Activated naive CD4-positive, alpha-beta T cell treated with anti-CD3 and anti-CD28 coated beads, Interleukin-2, amount 10 ng/mL, durations not matched to agents 7 days and 5 days (primary cell): ENCODE measurements around the gene SRGAP3.

Experiments
- CTCF ChIA-PET: fragments of 350-600 bp; sonication (Branson Sonifier 250); formaldehyde crosslinking; loops from one replicate; lab custom pipeline; 2021; ENCODE audit warnings: antibody characterized with exemption; lab: Charles Lee
- DNase-seq: peaks from one replicate; pipeline ENCODE4 v3.0.0-alpha.2; 2020
- H3K27ac Mint-ChIP-seq: one replicate; pipeline ENCODE4 v1.8.0; 2021; ENCODE audit warnings: mild to moderate bottlenecking, moderate library complexity, mixed read lengths
- H3K27me3 Mint-ChIP-seq: one replicate; pipeline ENCODE4 v1.8.0; 2021; ENCODE audit warnings: mild to moderate bottlenecking, mixed read lengths
- H3K36me3 Mint-ChIP-seq: one replicate; pipeline ENCODE4 v1.8.0; 2021; ENCODE audit warnings: mixed read lengths
- H3K4me1 Mint-ChIP-seq: one replicate; pipeline ENCODE4 v1.8.0; 2021; ENCODE audit warnings: mixed read lengths
- H3K4me3 Mint-ChIP-seq: one replicate; pipeline ENCODE4 v1.8.0; 2021; ENCODE audit warnings: mild to moderate bottlenecking, moderate library complexity, mixed read lengths
- H3K9me3 Mint-ChIP-seq: one replicate; pipeline ENCODE4 v1.8.0; 2021; ENCODE audit warnings: mixed read lengths

Gene SRGAP3

DNA sequence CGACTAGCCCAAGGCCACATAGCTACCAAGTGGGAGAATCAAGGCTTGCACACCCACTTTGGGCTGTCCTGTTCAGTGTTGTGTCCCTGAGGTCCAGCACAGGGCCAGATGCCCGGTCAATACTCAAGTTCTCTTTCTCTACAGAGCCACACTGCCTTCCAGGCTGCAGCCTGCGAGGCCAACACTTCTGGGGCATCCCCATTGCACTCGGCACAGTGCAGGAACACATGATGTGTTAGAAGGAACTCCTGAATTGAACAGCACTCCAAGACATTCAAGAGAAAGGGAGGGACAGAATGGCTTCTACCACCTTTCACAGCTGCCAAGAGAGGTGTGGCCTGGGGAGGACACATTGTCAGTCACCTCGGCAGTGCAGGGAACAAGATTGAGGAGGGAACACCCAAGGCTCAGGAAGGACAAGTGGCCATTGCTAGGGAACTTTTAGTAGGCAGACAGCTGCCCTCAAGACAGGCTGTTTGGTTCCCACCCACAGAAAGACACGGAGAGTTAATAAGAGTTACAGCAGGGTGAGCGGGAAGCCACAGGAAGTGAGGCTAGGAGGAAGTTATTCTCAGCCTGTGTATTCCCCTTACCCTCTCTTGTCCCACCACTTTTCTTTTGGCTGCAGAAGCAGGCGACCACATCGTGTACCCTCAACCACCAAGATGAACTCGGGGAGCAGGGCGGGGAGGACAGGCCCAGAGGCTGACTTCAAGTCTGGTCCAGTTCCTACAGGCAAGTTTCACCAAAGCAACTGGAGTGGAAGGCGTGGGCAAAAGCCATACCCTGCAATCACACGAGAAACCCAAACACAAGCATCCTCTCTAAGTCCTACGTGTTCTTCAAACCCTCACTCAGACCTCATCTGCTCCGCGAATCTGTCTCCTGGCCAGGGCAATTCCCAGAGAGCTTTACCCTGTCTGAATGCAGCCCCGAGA lies 69.4 kb downstream of the SRGAP3 start:
- Mint-ChIP-seq H3K36me3 (peaks cover 12% of the 10 kb centered on the region), H3K4me3 (peak overlapping the region; percentile 51), H3K27me3 (peaks cover 10% of the 10 kb centered on the region), H3K9me3 (peaks cover 2% of the 10 kb centered on the region), H3K4me1 (peaks cover 45% of the 10 kb centered on the region), H3K27ac (peak overlapping the region; percentile 86)
- DNase-seq: peak; percentile 37
- CTCF ChIA-PET: interaction anchor here (0.7 to 1.7 kb wide), 2 partner anchors 121 to 477 kb away, joined by 3 to 4 read pairs; no protein-coding TSS in a partner anchor

DNA sequence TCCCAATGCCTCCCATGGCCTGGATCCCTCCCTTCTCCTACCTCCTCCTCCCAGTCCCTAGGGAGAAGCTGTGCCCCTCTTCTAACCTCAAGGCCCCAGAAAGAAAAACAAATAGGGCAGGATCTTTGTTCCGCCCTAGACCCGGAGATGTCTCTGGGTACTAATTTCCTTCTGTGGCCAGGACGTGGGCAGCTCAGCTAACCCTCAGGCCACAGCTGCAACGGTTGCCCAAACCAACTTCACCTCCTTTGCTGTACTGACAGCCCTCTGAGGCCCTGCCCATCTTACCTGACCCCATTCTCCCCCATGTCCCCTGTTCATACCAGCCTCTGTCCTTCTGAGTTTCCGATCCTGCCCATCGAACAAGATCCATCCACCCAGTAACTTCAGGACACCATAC lies 70.7 kb downstream of the SRGAP3 start:
- Mint-ChIP-seq H3K9me3 (peaks cover 2% of the 10 kb centered on the region), H3K27ac (peak overlapping the region; percentile 24), H3K36me3 (peaks cover 12% of the 10 kb centered on the region), H3K27me3 (peaks cover 1% of the 10 kb centered on the region), H3K4me1 (peaks cover 50% of the 10 kb centered on the region), H3K4me3 (no peak overlapping the region)
- CTCF ChIA-PET: no interaction called here
- peak; percentile 39 for DNase-seq

DNA sequence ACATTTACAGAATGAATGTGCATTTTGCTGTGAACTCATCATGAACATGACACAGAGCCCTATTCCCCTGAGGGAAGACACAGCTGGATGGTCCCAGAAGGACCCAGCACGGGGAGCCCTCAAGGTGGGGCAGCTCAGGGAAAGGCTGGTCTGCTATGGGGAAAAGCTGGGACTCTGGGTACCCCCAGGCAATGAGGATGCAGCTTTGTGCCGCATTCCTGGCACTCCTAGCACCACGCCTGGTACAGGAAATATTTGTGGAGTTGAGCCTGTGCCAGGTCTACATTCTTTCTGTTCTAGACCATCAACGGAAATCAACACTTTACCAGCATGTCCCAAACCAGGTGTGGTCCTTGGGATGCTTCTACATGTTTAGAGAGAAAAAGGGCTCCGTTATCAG lies 74.0 kb downstream of the SRGAP3 start:
- Mint-ChIP-seq H3K27ac (no peak overlapping the region), H3K9me3 (peaks cover 2% of the 10 kb centered on the region), H3K27me3 (peaks cover 6% of the 10 kb centered on the region), H3K4me3 (no peak overlapping the region), H3K4me1 (peaks cover 56% of the 10 kb centered on the region), H3K36me3 (peaks cover 12% of the 10 kb centered on the region)
- CTCF ChIA-PET: no interaction called here
- DNase-seq: no peak

DNA sequence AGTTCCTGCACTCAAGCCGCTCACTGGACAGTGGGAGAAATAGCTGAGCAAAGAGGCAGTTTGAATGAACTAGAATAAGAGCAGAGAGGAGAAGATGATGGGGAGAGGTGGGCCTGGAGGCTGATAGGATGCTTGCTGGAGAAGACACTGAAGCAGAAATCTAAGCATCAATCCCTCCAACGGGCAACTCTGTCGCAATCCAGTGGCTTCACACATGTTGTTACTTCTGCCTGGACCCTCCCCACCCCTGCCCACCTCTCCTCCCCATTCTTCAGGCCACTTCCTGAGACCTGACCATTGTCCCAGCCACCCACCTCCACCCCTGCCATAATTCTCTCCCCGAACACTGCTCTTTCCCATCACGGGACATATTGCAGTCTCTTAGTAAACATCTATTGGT lies 76.0 kb downstream of the SRGAP3 start:
- Mint-ChIP-seq H3K27me3 (peaks cover 6% of the 10 kb centered on the region), H3K9me3 (no peaks in the 10 kb centered on the region), H3K4me3 (no peak overlapping the region), H3K4me1 (peaks cover 36% of the 10 kb centered on the region), H3K36me3 (peaks cover 3% of the 10 kb centered on the region), H3K27ac (no peak overlapping the region)
- CTCF ChIA-PET: no interaction called here
- no peak for DNase-seq

DNA sequence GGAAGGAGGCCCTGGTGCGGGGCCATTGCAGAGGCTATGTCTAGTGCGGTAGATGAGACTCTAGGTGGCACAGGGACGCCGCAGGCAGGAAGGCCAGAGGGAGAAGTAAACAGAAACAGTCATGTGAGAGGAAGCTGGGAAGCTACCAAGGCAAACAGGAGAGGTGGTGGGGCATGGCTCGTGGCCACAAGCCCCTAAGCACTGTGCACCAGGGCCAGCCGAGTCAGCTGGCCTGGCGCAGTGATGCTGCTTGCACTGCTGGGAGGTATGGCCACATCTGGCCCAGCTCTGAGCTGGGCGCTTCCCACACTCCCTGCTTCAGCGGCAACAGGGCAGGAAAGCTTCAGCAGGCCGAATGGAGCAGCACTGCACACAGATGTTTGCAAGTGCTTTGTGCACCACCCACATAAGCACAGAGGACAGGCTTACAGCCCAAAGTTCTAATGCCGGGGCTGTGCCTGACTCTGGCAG lies 76.6 kb downstream of the SRGAP3 start:
- peaks cover 3% of the 10 kb centered on the region for H3K36me3 Mint-ChIP-seq
- H3K27me3 Mint-ChIP-seq: peaks cover 10% of the 10 kb centered on the region
- peaks cover 33% of the 10 kb centered on the region for H3K4me1 Mint-ChIP-seq
- no peak overlapping the region for H3K4me3 Mint-ChIP-seq
- DNase-seq: no peak
- H3K27ac Mint-ChIP-seq: no peak overlapping the region
- CTCF ChIA-PET: no interaction called here
- no peaks in the 10 kb centered on the region for H3K9me3 Mint-ChIP-seq

DNA sequence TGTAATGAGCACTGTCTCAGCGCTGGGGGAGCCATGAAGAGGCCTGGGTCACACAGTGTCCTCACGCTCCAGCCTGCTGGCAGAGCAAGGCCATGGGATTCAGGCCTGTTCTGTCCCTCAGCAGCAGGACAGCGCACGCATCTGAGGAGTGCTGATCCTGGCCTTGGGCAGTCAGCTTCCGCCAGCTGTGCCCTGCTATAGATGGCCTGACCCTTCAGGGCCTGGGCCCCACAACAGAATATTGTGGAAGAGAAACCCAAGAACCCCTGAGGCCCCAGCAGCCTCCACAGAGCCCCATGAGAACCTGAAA lies 78.6 kb downstream of the SRGAP3 start:
- peaks cover 10% of the 10 kb centered on the region for H3K27me3 Mint-ChIP-seq
- no peak for DNase-seq
- H3K27ac Mint-ChIP-seq: no peak overlapping the region
- no peaks in the 10 kb centered on the region for H3K9me3 Mint-ChIP-seq
- no peak overlapping the region for H3K4me3 Mint-ChIP-seq
- H3K4me1 Mint-ChIP-seq: peaks cover 23% of the 10 kb centered on the region
- H3K36me3 Mint-ChIP-seq: no peaks in the 10 kb centered on the region
- CTCF ChIA-PET: no interaction called here

DNA sequence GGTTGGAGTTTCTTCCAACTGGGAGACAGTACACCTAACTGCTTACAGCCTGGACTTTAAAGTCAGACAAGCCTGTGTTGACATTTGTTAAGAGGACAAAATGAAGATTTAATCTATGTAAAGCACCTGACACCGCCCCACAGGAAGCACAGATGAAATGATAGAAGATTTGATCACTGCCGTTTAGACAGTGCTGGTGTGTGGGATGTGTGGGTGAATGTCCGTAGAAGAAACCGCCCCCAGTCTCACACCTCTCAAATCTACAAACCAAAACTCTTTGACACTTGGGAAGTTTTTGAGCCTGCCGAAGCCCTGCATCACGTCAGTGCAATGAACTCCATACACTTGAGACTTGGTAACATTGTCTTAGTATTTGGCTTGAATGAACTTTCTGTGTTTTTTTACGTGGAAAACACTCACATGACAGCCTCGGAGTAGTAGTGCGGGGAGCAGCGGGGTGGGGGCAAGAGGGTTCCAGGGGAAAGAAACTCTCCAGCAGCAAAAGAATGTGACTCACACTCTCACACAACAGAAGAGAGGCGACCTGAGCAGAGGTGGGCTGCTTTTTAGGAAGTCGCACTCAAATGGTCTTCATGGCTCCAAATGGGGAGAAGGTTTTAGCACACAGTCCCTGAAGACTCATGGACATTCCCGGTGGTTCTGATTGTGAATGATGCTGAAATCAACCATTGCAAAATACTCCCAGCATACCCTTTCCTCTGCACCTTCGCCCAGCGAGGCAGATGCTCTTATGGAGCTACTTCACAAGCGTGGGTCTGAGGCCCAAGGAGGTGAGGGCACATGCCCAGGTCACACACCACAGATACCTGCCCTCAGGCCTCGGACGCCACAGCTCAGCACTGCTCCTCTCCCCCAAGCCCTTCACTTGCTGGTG lies 79.2 kb downstream of the SRGAP3 start:
- peak overlapping the region; percentile 74 for H3K27ac Mint-ChIP-seq
- CTCF ChIA-PET: no interaction called here

DNA sequence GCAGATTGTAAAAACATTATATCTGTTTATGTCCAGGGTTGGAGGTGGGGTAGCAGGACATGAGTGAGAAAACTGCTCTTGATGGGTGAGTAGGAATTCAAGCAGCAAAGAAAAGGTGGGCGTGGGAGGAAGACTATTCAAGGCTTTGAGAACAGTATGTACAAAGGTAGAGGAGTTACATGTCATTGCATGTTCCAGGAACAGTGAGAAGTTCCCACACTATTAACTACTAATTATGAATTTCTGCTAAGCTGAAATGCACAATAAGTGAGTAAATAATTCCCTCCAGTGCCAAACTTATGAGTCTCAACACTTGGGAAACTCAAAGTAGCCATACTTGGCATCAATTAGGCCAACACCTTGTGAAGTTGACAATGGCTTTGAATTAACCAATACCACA lies 80.1 kb downstream of the SRGAP3 start:
- Mint-ChIP-seq H3K36me3 (no peaks in the 10 kb centered on the region), H3K27ac (peak overlapping the region; percentile 88), H3K9me3 (no peaks in the 10 kb centered on the region), H3K4me1 (peaks cover 22% of the 10 kb centered on the region), H3K4me3 (no peak overlapping the region), H3K27me3 (peaks cover 10% of the 10 kb centered on the region)
- CTCF ChIA-PET: interaction anchor here (1.1 kb wide), 1 partner anchor 81 kb away, joined by 3 read pairs; no protein-coding TSS in a partner anchor
- DNase-seq: no peak

More for the DNA sequence above, 79.2 kb downstream of the SRGAP3 start:
- Mint-ChIP-seq H3K36me3 (no peaks in the 10 kb centered on the region), H3K4me1 (peaks cover 23% of the 10 kb centered on the region), H3K4me3 (peak overlapping the region; percentile 25), H3K9me3 (no peaks in the 10 kb centered on the region), H3K27me3 (peaks cover 10% of the 10 kb centered on the region)
- DNase-seq: peak; percentile 52

DNA sequence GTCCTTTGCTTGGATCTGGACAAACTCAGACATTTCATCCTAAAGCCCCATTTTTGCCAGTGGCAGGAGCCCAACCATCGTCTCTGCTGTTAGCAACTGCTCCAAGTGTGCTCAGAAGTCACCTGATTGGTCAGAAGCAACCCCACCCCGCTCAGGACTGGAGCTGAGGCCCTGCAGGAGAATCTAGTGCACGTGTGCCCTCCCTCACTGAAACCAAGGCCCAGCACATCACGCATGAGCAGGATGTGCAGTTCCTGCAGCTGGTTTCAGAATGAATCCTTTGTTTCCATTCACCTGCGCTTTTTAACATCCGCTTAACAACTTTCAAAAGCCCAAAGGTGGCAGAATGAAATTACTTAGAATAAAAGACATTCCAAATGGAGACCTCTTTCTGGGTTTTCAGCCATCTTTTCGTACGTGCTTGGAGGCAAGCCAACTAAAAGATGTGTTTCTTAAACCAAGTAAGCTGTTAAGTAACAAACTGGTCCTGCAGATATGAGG lies 81.2 kb downstream of the SRGAP3 start:
- H3K9me3 Mint-ChIP-seq: no peaks in the 10 kb centered on the region
- no peaks in the 10 kb centered on the region for H3K36me3 Mint-ChIP-seq
- peaks cover 10% of the 10 kb centered on the region for H3K27me3 Mint-ChIP-seq
- peaks cover 17% of the 10 kb centered on the region for H3K4me1 Mint-ChIP-seq
- H3K27ac Mint-ChIP-seq: peak overlapping the region; percentile 88
- CTCF ChIA-PET: interaction anchor here (1.1 kb wide), 2 partner anchors 82 to 134 kb away, joined by 3 to 4 read pairs; no protein-coding TSS in a partner anchor
- H3K4me3 Mint-ChIP-seq: no peak overlapping the region
- peak; percentile 84 for DNase-seq

DNA sequence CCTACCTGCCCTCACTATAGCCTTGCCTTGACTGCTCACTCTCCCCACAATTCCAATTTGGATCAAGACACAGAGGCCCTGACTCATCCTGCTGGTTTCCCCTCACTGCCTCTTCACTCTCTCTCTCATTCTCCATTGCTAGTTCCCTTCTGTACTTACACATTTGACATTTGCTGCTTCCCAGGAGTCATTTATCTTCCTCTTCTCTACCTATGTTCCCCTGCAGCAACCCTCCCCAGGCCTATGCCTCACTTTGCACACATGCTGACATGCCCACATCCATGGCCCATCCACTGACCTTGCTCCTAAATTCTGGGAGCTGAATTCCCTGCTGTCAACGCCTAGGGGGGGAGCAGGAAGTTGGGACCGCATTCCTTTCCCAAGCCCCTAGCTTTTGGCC lies 82.2 kb downstream of the SRGAP3 start:
- peaks cover 7% of the 10 kb centered on the region for H3K27me3 Mint-ChIP-seq
- H3K36me3 Mint-ChIP-seq: no peaks in the 10 kb centered on the region
- H3K4me3 Mint-ChIP-seq: no peak overlapping the region
- no peak for DNase-seq
- peaks cover 10% of the 10 kb centered on the region for H3K4me1 Mint-ChIP-seq
- CTCF ChIA-PET: interaction anchor here (1.1 kb wide), 1 partner anchor 135 kb away, joined by 4 read pairs; no protein-coding TSS in a partner anchor
- no peak overlapping the region for H3K27ac Mint-ChIP-seq
- H3K9me3 Mint-ChIP-seq: no peaks in the 10 kb centered on the region

DNA sequence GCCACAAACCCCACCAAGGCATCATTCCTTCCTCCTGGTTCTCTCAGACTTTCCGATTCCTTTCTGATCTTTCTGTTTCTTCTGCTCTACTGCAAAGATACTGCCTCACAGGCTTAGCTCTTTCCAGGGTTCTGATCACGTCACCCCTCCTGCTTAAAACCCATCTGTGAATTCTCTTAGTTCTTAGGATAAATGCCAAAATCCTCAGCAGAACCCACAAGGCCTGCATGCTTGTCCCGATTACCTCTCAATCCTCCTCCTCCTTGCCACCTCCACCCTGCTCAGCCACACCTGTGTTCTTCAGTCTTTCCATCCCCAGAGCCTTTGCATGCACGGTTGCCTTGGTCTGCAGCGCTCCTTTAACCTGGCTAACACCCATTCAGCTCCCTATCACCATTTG lies 84.0 kb downstream of the SRGAP3 start:
- H3K4me1 Mint-ChIP-seq: peaks cover 10% of the 10 kb centered on the region
- H3K27ac Mint-ChIP-seq: no peak overlapping the region
- H3K36me3 Mint-ChIP-seq: no peaks in the 10 kb centered on the region
- no peaks in the 10 kb centered on the region for H3K9me3 Mint-ChIP-seq
- CTCF ChIA-PET: no interaction called here
- peaks cover 13% of the 10 kb centered on the region for H3K27me3 Mint-ChIP-seq
- H3K4me3 Mint-ChIP-seq: no peak overlapping the region
- DNase-seq: no peak

DNA sequence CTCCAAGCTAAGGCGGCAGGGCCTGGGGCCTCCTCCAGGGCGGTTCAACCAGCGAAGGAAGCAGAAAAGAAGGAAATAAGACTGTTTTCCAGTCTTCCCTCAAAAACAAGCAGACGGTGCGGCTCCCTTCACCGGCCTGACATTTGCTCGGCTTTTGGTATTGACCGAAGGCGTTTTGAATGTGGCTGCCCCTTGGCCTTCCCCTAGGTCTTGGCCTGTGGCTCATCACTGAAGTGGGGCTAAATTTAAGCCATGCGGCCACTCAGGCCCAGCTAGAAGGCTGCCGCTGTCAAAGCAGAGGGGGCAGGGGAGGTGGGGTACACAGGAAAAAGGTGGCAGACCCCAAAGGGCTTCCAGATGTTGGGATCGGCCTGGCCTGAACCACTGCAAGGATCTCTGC lies 86.2 kb downstream of the SRGAP3 start:
- CTCF ChIA-PET: no interaction called here
- no peak for DNase-seq
- Mint-ChIP-seq H3K27me3 (peaks cover 12% of the 10 kb centered on the region), H3K4me1 (peaks cover 10% of the 10 kb centered on the region), H3K4me3 (no peak overlapping the region), H3K36me3 (no peaks in the 10 kb centered on the region), H3K27ac (no peak overlapping the region), H3K9me3 (no peaks in the 10 kb centered on the region)

DNA sequence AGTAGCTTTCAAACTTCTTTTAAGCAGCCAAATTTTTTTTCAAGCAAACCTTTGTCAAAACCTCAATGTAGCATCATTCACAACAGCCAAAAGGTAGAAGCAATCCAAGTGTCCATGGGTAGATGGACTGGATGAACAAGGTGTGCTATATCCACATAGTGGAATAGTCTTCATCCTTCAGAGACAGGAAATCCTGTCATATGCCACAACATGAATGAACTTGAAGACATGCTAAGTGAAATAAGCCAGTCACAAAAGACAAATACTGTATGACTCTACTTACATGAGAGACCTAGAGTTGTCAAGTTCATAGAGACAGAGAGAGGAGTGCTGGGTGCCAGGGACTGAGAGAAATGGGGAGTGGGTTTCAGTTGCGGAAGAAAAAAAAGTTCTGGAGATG lies 87.6 kb downstream of the SRGAP3 start:
- no peaks in the 10 kb centered on the region for H3K36me3 Mint-ChIP-seq
- peaks cover 10% of the 10 kb centered on the region for H3K4me1 Mint-ChIP-seq
- no peaks in the 10 kb centered on the region for H3K9me3 Mint-ChIP-seq
- no peak for DNase-seq
- H3K4me3 Mint-ChIP-seq: no peak overlapping the region
- CTCF ChIA-PET: no interaction called here
- peaks cover 9% of the 10 kb centered on the region for H3K27me3 Mint-ChIP-seq
- H3K27ac Mint-ChIP-seq: no peak overlapping the region

DNA sequence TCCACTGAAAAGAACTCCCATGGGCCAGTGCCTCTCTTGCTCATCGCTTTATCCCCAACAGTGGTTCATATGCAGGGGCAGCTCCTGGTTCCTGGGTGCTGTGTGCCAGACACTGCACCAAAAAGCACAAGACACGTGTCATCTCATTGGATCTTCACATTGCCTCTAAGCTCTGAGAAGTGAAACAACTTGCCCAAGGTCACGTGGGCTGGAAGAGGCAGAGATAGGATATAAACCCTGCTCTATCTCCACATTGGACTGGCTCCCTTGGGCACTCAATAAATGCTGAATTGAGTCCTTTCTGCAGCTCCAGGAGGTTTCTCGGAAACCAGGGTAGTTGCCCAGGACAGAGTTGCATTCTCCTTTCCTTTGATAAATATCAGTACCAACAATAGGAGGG lies 88.1 kb downstream of the SRGAP3 start:
- CTCF ChIA-PET: no interaction called here
- Mint-ChIP-seq H3K27me3 (peaks cover 13% of the 10 kb centered on the region), H3K4me1 (peaks cover 10% of the 10 kb centered on the region), H3K4me3 (no peak overlapping the region), H3K36me3 (no peaks in the 10 kb centered on the region), H3K9me3 (no peaks in the 10 kb centered on the region), H3K27ac (no peak overlapping the region)
- no peak for DNase-seq
